C4-2B (cell line): ENCODE results near the gene DLG4.

Source experiments
- H3K27ac ChIP-seq: fragments of 450-650 bp; 2 replicates; pipeline ENCODE4 v1.5.1; 2017
- ZFX ChIP-seq: fragments of 450-650 bp; IDR thresholded peaks from 2 replicates; pipeline ENCODE4 v1.6.1; 2017
- TF ChIP-seq, protein P1 (sequence below): fragments of 450-650 bp; conservative IDR thresholded peaks from 2 replicates; pipeline ENCODE4 v1.5.1; 2017; ENCODE audit warnings: mild to moderate bottlenecking

DLG4 gene

GRCh38 chr17:7221278-7222092 lies 1.8 kb upstream of the DLG4 start:
- TF ChIP-seq ZFX = no peak
- TF ChIP-seq, protein P1, sequence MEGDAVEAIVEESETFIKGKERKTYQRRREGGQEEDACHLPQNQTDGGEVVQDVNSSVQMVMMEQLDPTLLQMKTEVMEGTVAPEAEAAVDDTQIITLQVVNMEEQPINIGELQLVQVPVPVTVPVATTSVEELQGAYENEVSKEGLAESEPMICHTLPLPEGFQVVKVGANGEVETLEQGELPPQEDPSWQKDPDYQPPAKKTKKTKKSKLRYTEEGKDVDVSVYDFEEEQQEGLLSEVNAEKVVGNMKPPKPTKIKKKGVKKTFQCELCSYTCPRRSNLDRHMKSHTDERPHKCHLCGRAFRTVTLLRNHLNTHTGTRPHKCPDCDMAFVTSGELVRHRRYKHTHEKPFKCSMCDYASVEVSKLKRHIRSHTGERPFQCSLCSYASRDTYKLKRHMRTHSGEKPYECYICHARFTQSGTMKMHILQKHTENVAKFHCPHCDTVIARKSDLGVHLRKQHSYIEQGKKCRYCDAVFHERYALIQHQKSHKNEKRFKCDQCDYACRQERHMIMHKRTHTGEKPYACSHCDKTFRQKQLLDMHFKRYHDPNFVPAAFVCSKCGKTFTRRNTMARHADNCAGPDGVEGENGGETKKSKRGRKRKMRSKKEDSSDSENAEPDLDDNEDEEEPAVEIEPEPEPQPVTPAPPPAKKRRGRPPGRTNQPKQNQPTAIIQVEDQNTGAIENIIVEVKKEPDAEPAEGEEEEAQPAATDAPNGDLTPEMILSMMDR = no peak
- H3K27ac ChIP-seq = peak overlapping the region; percentile 100

DNA sequence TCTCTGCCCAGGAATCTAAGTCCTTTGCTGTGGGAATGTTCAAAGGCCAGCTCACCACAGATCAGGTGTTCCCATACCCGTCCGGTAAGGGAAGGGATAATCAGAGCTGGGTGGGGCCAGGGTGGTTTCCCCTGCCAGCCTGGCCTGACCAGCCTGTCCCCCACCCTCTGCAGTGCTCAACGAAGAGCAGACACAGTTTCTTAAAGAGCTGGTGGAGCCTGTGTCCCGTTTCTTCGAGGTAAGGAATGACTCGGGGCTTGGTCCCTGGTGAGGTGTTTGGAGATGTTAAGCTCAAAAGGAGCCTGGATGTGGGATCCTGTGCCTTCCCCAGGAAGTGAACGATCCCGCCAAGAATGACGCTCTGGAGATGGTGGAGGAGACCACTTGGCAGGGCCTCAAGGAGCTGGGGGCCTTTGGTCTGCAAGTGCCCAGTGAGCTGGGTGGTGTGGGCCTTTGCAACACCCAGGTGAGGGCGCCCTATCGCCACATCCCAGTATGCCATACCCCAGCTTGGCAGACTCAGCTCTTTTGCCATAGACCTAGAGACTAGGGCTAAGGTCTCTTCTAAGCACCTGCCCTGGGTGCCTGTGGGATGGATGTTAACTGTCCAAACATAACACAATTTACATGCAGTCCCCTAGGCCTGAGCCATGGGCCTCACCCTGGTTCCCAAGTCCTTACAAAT lies 1.1 kb upstream of the DLG4 start:
- no peak for TF ChIP-seq ZFX
- TF ChIP-seq, protein P1 = no peak; the same call in 1 of the 2 replicates
- H3K27ac ChIP-seq = peak overlapping the region; percentile 100

GRCh38 chr17:7219229-7219811 lies 316 bp downstream of the DLG4 start:
- H3K27ac ChIP-seq = peak overlapping the region; percentile 100
- no peak for TF ChIP-seq ZFX
- TF ChIP-seq, protein P1 = no peak

GRCh38 chr17:7218758-7219157 lies 878 bp downstream of the DLG4 start:
- H3K27ac ChIP-seq = peak overlapping the region; percentile 100

DNA sequence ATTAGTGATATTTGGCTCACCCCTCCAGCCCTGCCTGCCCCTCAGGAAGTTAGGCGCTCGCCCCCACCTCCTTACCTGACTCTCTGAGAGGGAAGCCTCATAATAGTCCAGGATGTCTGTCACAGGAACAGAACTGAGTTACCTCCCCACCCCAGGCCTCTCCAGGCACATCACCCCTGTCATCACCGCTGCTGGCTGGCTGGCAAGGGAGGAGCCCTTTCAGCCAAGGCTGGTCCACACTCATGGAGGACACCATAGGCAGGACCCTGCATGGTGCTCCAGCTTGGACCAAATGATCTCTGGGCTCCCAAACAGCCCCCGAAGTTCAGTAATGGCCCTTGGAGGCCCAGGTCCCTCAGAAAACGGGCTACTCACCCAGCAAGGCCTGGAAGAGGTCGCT lies 1.5 kb downstream of the DLG4 start:
- no peak overlapping the region for H3K27ac ChIP-seq
- no peak for TF ChIP-seq ZFX
- TF ChIP-seq, protein P1 = no peak

More at GRCh38 chr17:7218758-7219157, 878 bp downstream of the DLG4 start:
- TF ChIP-seq ZFX = no peak
- TF ChIP-seq, protein P1 = no peak

- H3K27ac ChIP-seq = no peak overlapping the region
- TF ChIP-seq ZFX = no peak
- TF ChIP-seq, protein P1 = no peak
These were observed 2.3 kb downstream of the DLG4 start for GRCh38 chr17:7217113-7217987.
